ENCODE measurements around the gene IQSEC1. TPM values are rescaled to one million over a fixed set of nuclear protein-coding genes. Genes with fewer than 3 reads are reported as not detected.

Gene IQSEC1
- total and polyA plus RNA-seq, 9 of the 15 experiments (the other 6 are each of a cell fraction or from before 2014, with no cell fraction given) = 0.56 to 39.0 (median 6.8) TPM

DNA sequence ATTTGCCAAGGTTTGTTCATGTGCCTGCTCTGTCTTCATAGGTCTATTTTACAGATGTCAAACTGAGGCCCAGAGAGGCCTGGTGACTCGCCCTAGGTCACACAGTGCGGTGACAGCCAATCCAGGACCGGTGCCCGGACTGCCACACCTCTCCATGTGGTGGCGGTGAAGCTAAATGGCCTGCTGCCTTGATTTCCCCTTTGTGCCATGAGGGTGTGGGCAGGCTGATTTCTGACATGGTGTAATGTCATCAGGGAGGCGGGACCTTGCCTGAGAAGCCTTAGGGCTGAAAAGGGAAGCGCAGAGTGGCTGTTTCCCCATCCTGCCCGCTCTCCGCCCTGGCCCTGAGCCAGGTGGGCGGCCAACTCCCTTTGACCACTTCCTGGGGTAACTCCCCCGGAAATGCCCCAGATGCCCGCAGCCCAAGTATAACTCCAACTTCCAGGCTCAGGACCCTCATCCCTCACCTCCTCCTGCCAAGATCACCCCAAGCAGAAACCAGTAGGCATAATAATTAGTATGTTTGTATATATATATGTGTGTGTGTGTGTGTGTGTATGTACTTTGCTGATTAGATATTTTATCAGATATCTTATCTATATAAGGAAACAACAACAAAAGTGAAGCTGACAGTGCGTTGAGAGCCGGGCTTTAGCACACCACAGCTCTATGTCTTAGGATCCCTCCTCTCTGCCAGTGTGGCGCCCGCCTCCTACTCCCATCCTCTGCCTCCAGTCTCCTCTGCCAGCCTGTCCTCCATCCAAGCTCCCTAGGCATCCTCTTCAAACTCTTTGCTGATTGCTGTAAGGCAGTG is 63.9 kb downstream of the IQSEC1 start:
- H3K27me3 ChIP-seq (ENCODE audit: control insufficient read depth in 2 of 2, insufficient read depth in 2 of 2, low read length in 2 of 2) = no peaks in the 10 kb centered on the region
- ATAC-seq = no peak
- H3K9me1 ChIP-seq (ENCODE audit: control insufficient read depth, insufficient read depth, low read length) = no peaks in the 10 kb centered on the region
- no peaks in the 10 kb centered on the region for H3K36me3 ChIP-seq (ENCODE audit: control insufficient read depth, insufficient read depth, low read length)
- H2AFZ ChIP-seq (ENCODE audit: low read depth, low read length) = no peak overlapping the region
- FAIRE-seq = no peak
- no peaks in the 10 kb centered on the region for H3K9me3 ChIP-seq (replicated peaks; ENCODE audit: control insufficient read depth, insufficient read depth, low read depth, low read length)
- H3K4me2 ChIP-seq (ENCODE audit: insufficient read depth, low read length) = no peak overlapping the region
- no peak overlapping the region for H3K4me3 ChIP-seq
- 0 out of 2 replicates have a peak, but pooled peaks cover 4% of the 10 kb centered on the region for H4K20me1 ChIP-seq (replicated peaks; ENCODE audit: control insufficient read depth, insufficient read depth, low read length)
- intact Hi-C loops (cut with micrococcal nuclease) = no loop called here
- in situ Hi-C loops (cut with MboI) = no loop called here
- H3K27ac ChIP-seq (ENCODE audit: extremely low read depth, low read depth, low read length) = no peak overlapping the region; the same call in 2 of the 3 replicates
- H3K4me1 ChIP-seq (replicated peaks in 1 of 2; ENCODE audit: control insufficient read depth in 2 of 2, insufficient read depth in 2 of 2, low read length in 2 of 2) = peaks cover 74 to 87% of the 10 kb centered on the region in 2 experiments
- WGBS (ENCODE audit: insufficient coverage, low coverage, missing lambda C conversion rate) = 57% methylated on average over 16 of the region's 16 CpGs
- BruUV-seq (replicated peaks) = no TSS peak
- DNase-seq (ENCODE audit: extremely low read depth in 1 of 4, low spot score in 3 of 4) = peak in 3 of 4 experiments; percentile 36 to 47 (median 43)
- CTCF ChIA-PET (ENCODE audit: low intra/inter-chr PET ratio) = no interaction called here
- POLR2A ChIA-PET = interaction anchor here (1.0 to 2.5 kb wide), 2 partner anchors 10 to 34 kb away, joined by 3 to 9 read pairs; no protein-coding TSS in a partner anchor
- H3K79me2 ChIP-seq (ENCODE audit: control insufficient read depth, insufficient read depth, low read length) = no peaks in the 10 kb centered on the region
- H3K9ac ChIP-seq (ENCODE audit: insufficient read depth in 1 of 2, low read depth in 2 of 2, low read length in 2 of 2) = peak overlapping the region in 1 of 2 experiments; percentile 18; a peak in 2 of 4 replicates
- TF ChIP-seq CHD4 (IDR thresholded peaks at IDR 0.05; ENCODE audit: insufficient read depth, insufficient replicate concordance, low read depth, low read length, poor library complexity, severe bottlenecking) (peak; percentile 26), NONO (IDR thresholded peaks at IDR 0.05; ENCODE audit: low read depth in 2 of 2, low read length in 1 of 2) (0 out of 4 replicates have a peak, but pooled peaks of 1 of the 2 experiments have one; percentile 41), TEAD1 (CRISPR knock-in tag; IDR thresholded peaks at IDR 0.05) (0 out of 4 replicates have a peak, but pooled peaks of 1 of the 2 experiments have one; percentile 19), NFIC (IDR thresholded peaks at IDR 0.05) (peak; percentile 91), KDM1A (IDR thresholded peaks at IDR 0.05) (peak; percentile 45 to 58; a peak in 3 of 4 replicates), SPI1 (IDR thresholded peaks at IDR 0.05; ENCODE audit: borderline replicate concordance, low read depth, low read length) (peak; percentile 72; the same call in 1 of the 2 replicates), ZNF354B (CRISPR knock-in tag; IDR thresholded peaks at IDR 0.05) (no peak), GABPB1 (CRISPR knock-in tag; IDR thresholded peaks at IDR 0.05) (0 out of 2 replicates have a peak, but pooled peaks have one; percentile 27), BCOR (IDR thresholded peaks at IDR 0.05) (peak; percentile 91), ARID1B (IDR thresholded peaks at IDR 0.05) (peak; percentile 49; the same call in 1 of the 2 replicates), NCOR1 (IDR thresholded peaks at IDR 0.05) (no peak), EP300 (IDR thresholded peaks at IDR 0.05; ENCODE audit: low read length) (0 out of 2 replicates have a peak, but pooled peaks have one; percentile 9), SMARCA4 (IDR thresholded peaks at IDR 0.05) (peak; percentile 38; the same call in 1 of the 2 replicates), ETV5 (CRISPR knock-in tag; IDR thresholded peaks at IDR 0.05; ENCODE audit: low read depth) (peak; percentile 68; the same call in 1 of the 2 replicates), CHCHD3 (CRISPR knock-in tag; IDR thresholded peaks at IDR 0.05) (no peak), CXXC5 (CRISPR knock-in tag; IDR thresholded peaks at IDR 0.05) (peak; percentile 22; the same call in 1 of the 2 replicates), RNF2 (IDR thresholded peaks at IDR 0.05) (peak; percentile 40; the same call in 1 of the 2 replicates), MAFG (tag; conservative IDR thresholded peaks at IDR 0.05) (no peak), NFE2 (IDR thresholded peaks at IDR 0.05; ENCODE audit: low read depth) (no peak), SMARCE1 (IDR thresholded peaks at IDR 0.05) (0 out of 2 replicates have a peak, but pooled peaks have one; percentile 48), GABPA (tag; conservative IDR thresholded peaks at IDR 0.05; ENCODE audit: low read depth) (peak; percentile 87), COPS2 (conservative IDR thresholded peaks at IDR 0.05) (no peak), DPF2 (IDR thresholded peaks at IDR 0.05) (peak; percentile 35; the same call in 1 of the 2 replicates), PYGO2 (tag; IDR thresholded peaks at IDR 0.05) (no peak)
- TF ChIP-seq, protein P1, sequence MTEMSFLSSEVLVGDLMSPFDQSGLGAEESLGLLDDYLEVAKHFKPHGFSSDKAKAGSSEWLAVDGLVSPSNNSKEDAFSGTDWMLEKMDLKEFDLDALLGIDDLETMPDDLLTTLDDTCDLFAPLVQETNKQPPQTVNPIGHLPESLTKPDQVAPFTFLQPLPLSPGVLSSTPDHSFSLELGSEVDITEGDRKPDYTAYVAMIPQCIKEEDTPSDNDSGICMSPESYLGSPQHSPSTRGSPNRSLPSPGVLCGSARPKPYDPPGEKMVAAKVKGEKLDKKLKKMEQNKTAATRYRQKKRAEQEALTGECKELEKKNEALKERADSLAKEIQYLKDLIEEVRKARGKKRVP (CRISPR knock-in tag; IDR thresholded peaks at IDR 0.05) = 0 out of 2 replicates have a peak, but pooled peaks have one; percentile 25
